ENCODE data around the gene OGDH. TPM values are rescaled to one million over a fixed set of nuclear protein-coding genes. Genes with fewer than 3 reads are reported as not detected.

OGDH gene
- total RNA-seq, 3 donors from 2014 or later = 45.7 to 67.5 (median 46.2) TPM

GRCh38 chr7:44735403-44736165 is 129.2 kb downstream of the OGDH start:
- H3K36me3 ChIP-seq = no peaks in the 10 kb centered on the region
- H3K4me1 ChIP-seq = no peaks in the 10 kb centered on the region
- H3K9me3 ChIP-seq = no peaks in the 10 kb centered on the region
- TF ChIP-seq POLR2AphosphoS5 (IDR thresholded peaks at IDR 0.05) (no peak), CTCF (IDR thresholded peaks at IDR 0.05) (no peak), POLR2A (IDR thresholded peaks at IDR 0.05) (no peak)
- H3K4me3 ChIP-seq = no peak overlapping the region
- H3K27ac ChIP-seq = no peak overlapping the region
- no peaks in the 10 kb centered on the region for H3K27me3 ChIP-seq
- intact Hi-C loops (cut with DNase I; ENCODE audit: low total_unique reads) = no loop called here
- DNase-seq (ENCODE audit: low spot score in 2 of 2) = no peak

- Histone ChIP-seq H3K27me3 (no peaks in the 10 kb centered on the region), H3K9me3 (no peaks in the 10 kb centered on the region), H3K27ac (no peak overlapping the region), H3K4me1 (no peaks in the 10 kb centered on the region), H3K4me3 (no peak overlapping the region), H3K36me3 (no peaks in the 10 kb centered on the region)
- DNase-seq (ENCODE audit: low spot score in 2 of 2) = no peak
- intact Hi-C loops (cut with DNase I; ENCODE audit: low total_unique reads) = no loop called here
- TF ChIP-seq POLR2AphosphoS5 (IDR thresholded peaks at IDR 0.05) (no peak), POLR2A (IDR thresholded peaks at IDR 0.05) (no peak), CTCF (IDR thresholded peaks at IDR 0.05) (no peak)
These were observed 130.5 kb downstream of the OGDH start for GRCh38 chr7:44736896-44737295.

GRCh38 chr7:44738051-44738723 is 131.8 kb downstream of the OGDH start:
- Histone ChIP-seq H3K4me3 (no peak overlapping the region), H3K4me1 (no peaks in the 10 kb centered on the region), H3K9me3 (no peaks in the 10 kb centered on the region), H3K27ac (no peak overlapping the region), H3K36me3 (no peaks in the 10 kb centered on the region), H3K27me3 (no peaks in the 10 kb centered on the region)
- intact Hi-C loops (cut with DNase I; ENCODE audit: low total_unique reads) = no loop called here
- DNase-seq (ENCODE audit: low spot score in 2 of 2) = no peak
- TF ChIP-seq POLR2A (IDR thresholded peaks at IDR 0.05) (no peak), POLR2AphosphoS5 (IDR thresholded peaks at IDR 0.05) (no peak), CTCF (IDR thresholded peaks at IDR 0.05) (no peak)

GRCh38 chr7:44738876-44739665 is 132.6 kb downstream of the OGDH start:
- no peak for TF ChIP-seq POLR2A (IDR thresholded peaks at IDR 0.05)
- TF ChIP-seq CTCF (IDR thresholded peaks at IDR 0.05) = no peak
- no peak for TF ChIP-seq POLR2AphosphoS5 (IDR thresholded peaks at IDR 0.05)
- intact Hi-C loops (cut with DNase I; ENCODE audit: low total_unique reads) = no loop called here

More at GRCh38 chr7:44738876-44739665, 132.6 kb downstream of the OGDH start:
- Histone ChIP-seq H3K27ac (no peak overlapping the region), H3K4me3 (no peak overlapping the region), H3K4me1 (no peaks in the 10 kb centered on the region), H3K9me3 (no peaks in the 10 kb centered on the region), H3K27me3 (no peaks in the 10 kb centered on the region), H3K36me3 (no peaks in the 10 kb centered on the region)
- no peak for DNase-seq (ENCODE audit: low spot score in 2 of 2)

Data from breast epithelium (tissue), 4 donors.